Upper lobe of left lung (tissue), 6 donors: Measurements from ENCODE around the gene UTS2B. TPM values are rescaled to one million over a fixed set of nuclear protein-coding genes. Genes with fewer than 3 reads are reported as not detected.

ENCODE experiments used
- ATAC-seq, 2 donors: fragments of 200-7000 bp; cut with Tn5 transposase; one replicate each; pipeline ENCODE4 v1.9.1; 2022; ENCODE audit warnings: mild to moderate bottlenecking in 2 of 2, moderate library complexity in 2 of 2; ENCODE audit not compliant: low FRiP score in 2 of 2
- DNase-seq, 2 donors: peaks; one replicate each; pipeline ENCODE4 v3.0.0-alpha.2; 2019 to 2020
- H3K27ac ChIP-seq, 4 donors: fragments of 200-600 bp; sonication (generic); one replicate each; pipeline ENCODE4 v1.5.1; 2016 to 2019
- H3K27me3 ChIP-seq, 4 donors: fragments of 200-600 bp; sonication (generic); one replicate each; pipeline ENCODE4 v1.5.1; 2017 to 2019
- H3K36me3 ChIP-seq, 4 donors: fragments of 200-600 bp; sonication (generic); one replicate each; pipeline ENCODE4 v1.5.1; 2016 to 2019
- H3K4me1 ChIP-seq, 4 donors: fragments of 200-600 bp; sonication (generic); one replicate each; pipeline ENCODE4 v1.5.1; 2018 to 2019
- H3K4me3 ChIP-seq, 4 donors: fragments of 200-600 bp; sonication (generic); one replicate each; pipeline ENCODE4 v1.5.1; 2017 to 2019; ENCODE audit warnings: mild to moderate bottlenecking in 2 of 4, moderate library complexity in 1 of 4
- H3K9me3 ChIP-seq, 4 donors: fragments of 200-600 bp; sonication (generic); one replicate each; pipeline ENCODE4 v1.5.1; 2018 to 2019
- EP300 ChIP-seq, 4 donors: sonication (generic); formaldehyde crosslinking; IDR thresholded peaks; one replicate each; pipeline ENCODE4 v1.5.1; 2017; ENCODE audit warnings: antibody characterized with exemption in 4 of 4, control low read depth in 2 of 4
- POLR2A ChIP-seq, 4 donors: fragments of 450-650 bp; IDR thresholded peaks; one replicate each; pipeline ENCODE4 v1.5.1; 2016 to 2017; ENCODE audit warnings: antibody characterized with exemption in 4 of 4, mild to moderate bottlenecking in 2 of 4
- POLR2AphosphoS5 ChIP-seq, 2 donors: sonication (generic); formaldehyde crosslinking; IDR thresholded peaks; one replicate each; pipeline ENCODE4 v1.5.1; 2017; ENCODE audit warnings: antibody characterized with exemption in 2 of 2
- WGBS, 2 donors: methylation state at CpG; one replicate each; pipeline ENCODE4 v1.1.5; 2017 to 2018; 5-methylcytosine and 5-hydroxymethylcytosine counted together
- total RNA-seq, 6 donors: library from RNA; depleted of rRNA in 4 of 6; stranded (reverse); fragments of >200 nt in 4 of 6; gene quantifications; one replicate each; pipeline versions ENCODE4 v1.1.0 to v1.2.1, GENCODE V29; 2016 to 2021
- TF ChIP-seq, protein P1 (sequence below), 6 experiments: fragments of 450-650 bp in 4 of 6; fragments of 200-600 bp in 2 of 6; sonication (generic) in 2 of 6; IDR thresholded peaks; one replicate each; pipeline ENCODE4 v1.5.1; 2016 to 2019; ENCODE audit warnings: antibody characterized with exemption in 6 of 6
- donor health status: DM: no; HTN: no; CAD: no; lungs with moderate emphysema.
- donor health status: DM: no; HTN: yes; CAD: no; lungs with severe emphysema.

The UTS2B gene
- total RNA-seq, 6 donors from 2014 or later: 0.37 to 0.98 (median 0.74) TPM; not detected in 3

DNA sequence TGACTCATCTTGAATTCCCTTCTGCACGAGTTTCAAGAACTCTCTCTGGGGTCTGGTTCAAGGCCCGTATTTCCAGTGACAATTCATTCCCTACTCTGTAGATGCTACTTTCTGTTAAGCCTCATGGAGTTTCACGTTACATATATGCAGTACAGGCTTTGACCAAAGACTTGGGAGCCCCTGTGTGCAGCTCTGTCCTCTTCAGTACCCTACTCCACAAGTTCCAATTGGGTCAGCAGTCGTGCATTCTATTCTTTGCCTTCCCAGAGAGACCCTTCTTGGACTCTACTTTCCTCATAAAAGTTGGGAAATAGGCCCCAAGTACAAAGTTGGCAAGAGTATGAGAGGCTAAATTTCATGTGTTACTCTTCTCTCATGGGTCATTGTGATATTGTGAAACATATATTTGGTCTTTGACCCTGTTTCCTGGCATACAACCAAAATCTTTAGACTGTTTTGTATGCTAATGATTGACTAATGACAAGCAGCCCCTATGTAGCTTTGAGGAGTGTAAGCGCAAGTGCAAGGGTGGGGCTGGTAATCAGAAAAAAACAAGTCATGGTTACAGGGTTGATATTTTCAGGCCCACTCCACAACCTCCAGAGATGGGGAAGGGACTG lies 16.1 kb downstream of the UTS2B start:
- no peak overlapping the region for H3K4me3 ChIP-seq
- H3K9me3 ChIP-seq: peaks cover 0 to 5% (median 0%) of the 10 kb centered on the region in 4 donors
- no peaks in the 10 kb centered on the region for H3K27me3 ChIP-seq
- no peak for DNase-seq
- TF ChIP-seq POLR2AphosphoS5 (IDR thresholded peaks at IDR 0.05) (no peak), POLR2A (IDR thresholded peaks at IDR 0.05) (no peak), EP300 (IDR thresholded peaks at IDR 0.05) (no peak)
- TF ChIP-seq, protein P1, sequence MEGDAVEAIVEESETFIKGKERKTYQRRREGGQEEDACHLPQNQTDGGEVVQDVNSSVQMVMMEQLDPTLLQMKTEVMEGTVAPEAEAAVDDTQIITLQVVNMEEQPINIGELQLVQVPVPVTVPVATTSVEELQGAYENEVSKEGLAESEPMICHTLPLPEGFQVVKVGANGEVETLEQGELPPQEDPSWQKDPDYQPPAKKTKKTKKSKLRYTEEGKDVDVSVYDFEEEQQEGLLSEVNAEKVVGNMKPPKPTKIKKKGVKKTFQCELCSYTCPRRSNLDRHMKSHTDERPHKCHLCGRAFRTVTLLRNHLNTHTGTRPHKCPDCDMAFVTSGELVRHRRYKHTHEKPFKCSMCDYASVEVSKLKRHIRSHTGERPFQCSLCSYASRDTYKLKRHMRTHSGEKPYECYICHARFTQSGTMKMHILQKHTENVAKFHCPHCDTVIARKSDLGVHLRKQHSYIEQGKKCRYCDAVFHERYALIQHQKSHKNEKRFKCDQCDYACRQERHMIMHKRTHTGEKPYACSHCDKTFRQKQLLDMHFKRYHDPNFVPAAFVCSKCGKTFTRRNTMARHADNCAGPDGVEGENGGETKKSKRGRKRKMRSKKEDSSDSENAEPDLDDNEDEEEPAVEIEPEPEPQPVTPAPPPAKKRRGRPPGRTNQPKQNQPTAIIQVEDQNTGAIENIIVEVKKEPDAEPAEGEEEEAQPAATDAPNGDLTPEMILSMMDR (IDR thresholded peaks at IDR 0.05): no peak
- H3K27ac ChIP-seq: no peak overlapping the region
- ATAC-seq: no peak
- H3K36me3 ChIP-seq: no peaks in the 10 kb centered on the region
- 89 to 95% methylated on average over 5 of the region's 5 CpGs for WGBS, 2 donors
- H3K4me1 ChIP-seq: no peaks in the 10 kb centered on the region

DNA sequence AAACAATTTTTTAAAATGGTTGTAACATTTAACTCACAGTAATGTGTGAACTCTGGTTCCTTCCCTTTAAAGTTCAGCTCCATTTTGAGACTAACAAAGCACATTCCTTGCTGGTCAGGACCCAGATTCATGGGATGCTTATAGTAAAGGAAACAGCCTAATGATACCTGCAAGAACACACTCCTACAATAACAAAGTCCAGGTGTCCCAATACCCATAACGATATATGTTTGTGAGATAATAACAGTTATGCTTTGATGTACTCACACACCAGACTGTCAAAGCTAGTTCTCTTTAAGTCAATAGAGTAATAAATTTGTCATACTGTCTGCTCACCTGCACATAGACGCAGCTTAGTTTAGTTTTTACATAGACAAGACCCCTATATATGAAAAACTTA lies 17.0 kb downstream of the UTS2B start:
- no peaks in the 10 kb centered on the region for H3K4me1 ChIP-seq
- H3K27me3 ChIP-seq: no peaks in the 10 kb centered on the region
- H3K9me3 ChIP-seq: peaks cover 0 to 5% (median 0%) of the 10 kb centered on the region in 4 donors
- DNase-seq: no peak
- no peak overlapping the region for H3K4me3 ChIP-seq
- no peak overlapping the region for H3K27ac ChIP-seq
- no peak for ATAC-seq
- WGBS, 2 donors: 91 to 97% methylated on average over 2 of the region's 2 CpGs
- no peak for TF ChIP-seq POLR2AphosphoS5 (IDR thresholded peaks at IDR 0.05)
- no peak for TF ChIP-seq EP300 (IDR thresholded peaks at IDR 0.05)
- TF ChIP-seq POLR2A (IDR thresholded peaks at IDR 0.05): no peak
- H3K36me3 ChIP-seq: no peaks in the 10 kb centered on the region

DNA sequence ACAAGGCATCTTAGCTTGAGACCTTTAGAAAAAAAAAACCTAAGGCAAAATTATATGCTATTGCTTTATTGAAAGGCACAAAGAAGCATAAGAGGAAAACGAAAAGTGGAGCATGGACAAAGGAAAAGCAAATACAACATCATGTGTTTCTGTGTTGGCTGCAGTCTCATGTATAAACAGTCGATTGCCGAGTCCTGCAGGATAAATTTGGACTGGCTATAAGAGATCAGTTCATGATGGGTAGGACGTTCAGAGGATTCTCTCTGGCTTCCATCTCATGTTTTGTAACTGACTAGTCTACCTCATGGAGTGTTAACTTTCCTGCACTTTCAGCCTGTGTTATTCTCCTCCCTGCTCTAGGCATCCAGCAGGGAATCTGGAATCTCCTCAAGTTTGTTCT lies 23.0 kb downstream of the UTS2B start:
- no peak for ATAC-seq
- no peak overlapping the region for H3K27ac ChIP-seq
- no peaks in the 10 kb centered on the region for H3K27me3 ChIP-seq
- TF ChIP-seq POLR2AphosphoS5 (IDR thresholded peaks at IDR 0.05): no peak
- no peak for TF ChIP-seq EP300 (IDR thresholded peaks at IDR 0.05)
- no peak for TF ChIP-seq POLR2A (IDR thresholded peaks at IDR 0.05)
- TF ChIP-seq, protein P1 (IDR thresholded peaks at IDR 0.05): no peak
- DNase-seq: no peak
- no peaks in the 10 kb centered on the region for H3K9me3 ChIP-seq
- 73 to 82% methylated on average over 4 of the region's 4 CpGs for WGBS, 2 donors
- H3K36me3 ChIP-seq: no peaks in the 10 kb centered on the region
- H3K4me1 ChIP-seq: no peaks in the 10 kb centered on the region
- no peak overlapping the region for H3K4me3 ChIP-seq

GRCh38 chr3:191306428-191306827 lies 23.9 kb downstream of the UTS2B start:
- 90% methylated on average over 4 of the region's 4 CpGs for WGBS, 2 donors
- H3K36me3 ChIP-seq: no peaks in the 10 kb centered on the region
- no peak for TF ChIP-seq POLR2AphosphoS5 (IDR thresholded peaks at IDR 0.05)
- TF ChIP-seq POLR2A (IDR thresholded peaks at IDR 0.05): no peak
- TF ChIP-seq EP300 (IDR thresholded peaks at IDR 0.05): no peak
- TF ChIP-seq, protein P1 (IDR thresholded peaks at IDR 0.05): no peak
- no peak overlapping the region for H3K27ac ChIP-seq
- ATAC-seq (no peak), DNase-seq (no peak)
- H3K9me3 ChIP-seq: no peaks in the 10 kb centered on the region
- H3K27me3 ChIP-seq: no peaks in the 10 kb centered on the region
- H3K4me1 ChIP-seq: no peaks in the 10 kb centered on the region
- H3K4me3 ChIP-seq: no peak overlapping the region

GRCh38 chr3:191303596-191303995 lies 26.7 kb downstream of the UTS2B start:
- H3K4me1 ChIP-seq: no peaks in the 10 kb centered on the region
- H3K36me3 ChIP-seq: no peaks in the 10 kb centered on the region
- no peak overlapping the region for H3K4me3 ChIP-seq
- TF ChIP-seq EP300 (IDR thresholded peaks at IDR 0.05) (no peak), POLR2AphosphoS5 (IDR thresholded peaks at IDR 0.05) (no peak), POLR2A (IDR thresholded peaks at IDR 0.05) (no peak)
- TF ChIP-seq, protein P1 (IDR thresholded peaks at IDR 0.05): no peak
- ATAC-seq: no peak
- H3K27ac ChIP-seq: no peak overlapping the region
- no peaks in the 10 kb centered on the region for H3K27me3 ChIP-seq
- WGBS, 2 donors: 80 to 89% methylated on average over 3 of the region's 3 CpGs
- H3K9me3 ChIP-seq: no peaks in the 10 kb centered on the region
- DNase-seq: no peak
